Fibroblast of pulmonary artery (primary cell): ENCODE measurements around the gene ITPKC.
A peak's percentile ranks its signal among the peaks of the same experiment; 100 is the strongest.

Experiments used
- DNase-seq: peaks from one replicate; pipeline ENCODE4 v3.0.0-alpha.2; 2010; ENCODE audit warnings: low read depth
- H3K4me3 ChIP-seq: replicated peaks from 2 replicates; pipeline ENCODE4 v1.5.1; 2011; ENCODE audit warnings: low read depth, mild to moderate bottlenecking, control low read depth, low read length, moderate library complexity
- CTCF ChIP-seq: IDR thresholded peaks from 2 replicates; pipeline ENCODE4 v1.5.1; 2011; ENCODE audit warnings: mild to moderate bottlenecking, control low read depth, low read length, inconsistent platforms; ENCODE audit errors: missing control alignments

ITPKC gene

GRCh38 chr19:40685016-40685526 is 31.8 kb upstream of the ITPKC start:
- H3K4me3 ChIP-seq = no peak overlapping the region
- no peak for TF ChIP-seq CTCF
- DNase-seq = no peak

GRCh38 chr19:40685563-40685962 is 31.3 kb upstream of the ITPKC start:
- DNase-seq = no peak
- H3K4me3 ChIP-seq = no peak overlapping the region
- TF ChIP-seq CTCF = no peak

GRCh38 chr19:40686882-40687524 is 29.9 kb upstream of the ITPKC start:
- no peak for DNase-seq
- TF ChIP-seq CTCF = no peak

GRCh38 chr19:40687525-40688016 is 29.3 kb upstream of the ITPKC start:
- no peak for TF ChIP-seq CTCF
- peak; percentile 68 for DNase-seq
- H3K4me3 ChIP-seq = peak overlapping the region; percentile 88

More at GRCh38 chr19:40686882-40687524, 29.9 kb upstream of the ITPKC start:
- no peak overlapping the region for H3K4me3 ChIP-seq

GRCh38 chr19:40688309-40688708 is 28.6 kb upstream of the ITPKC start:
- DNase-seq = no peak
- TF ChIP-seq CTCF = no peak
- peak overlapping the region; percentile 88 for H3K4me3 ChIP-seq

- H3K4me3 ChIP-seq = peak overlapping the region; percentile 88
- DNase-seq = no peak
- no peak for TF ChIP-seq CTCF
These were observed 27.9 kb upstream of the ITPKC start for GRCh38 chr19:40688987-40689338.
